NCI-H2029 treated with DMSO at 0.1 percent for 48 hours (cell line): Measurements from ENCODE around the gene PRKN.
"Not testable (repeated sequence)": the region's sequence is repeated elsewhere in the genome, so short reads cannot be mapped to it uniquely, and the experiment has no call there.

Experiments used
- DNase-seq: peaks from one replicate; lab custom pipeline; 2025; lab: John Stamatoyannopoulos, UW

PRKN gene

DNA sequence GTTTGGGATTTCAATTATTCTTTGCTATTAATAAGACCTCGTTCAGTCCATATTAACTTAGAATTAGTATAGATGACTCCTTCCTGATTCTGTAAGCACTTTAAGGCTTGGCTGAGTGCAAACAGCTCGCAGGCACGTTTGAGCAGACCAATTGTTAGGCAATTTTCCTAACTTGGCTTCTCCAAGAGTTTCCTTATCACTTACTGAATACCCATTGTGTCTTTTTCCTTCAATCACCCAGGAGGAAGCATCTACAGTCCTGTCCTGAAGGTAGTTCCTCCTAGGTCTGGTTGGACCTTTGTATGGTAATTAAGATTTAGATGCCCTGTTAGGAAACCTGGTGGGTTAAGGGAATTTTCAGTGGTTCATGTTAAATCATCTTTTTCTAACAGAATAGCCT, 1414.1 kb downstream of the PRKN start:
- DNase-seq = not testable (repeated sequence)

DNA sequence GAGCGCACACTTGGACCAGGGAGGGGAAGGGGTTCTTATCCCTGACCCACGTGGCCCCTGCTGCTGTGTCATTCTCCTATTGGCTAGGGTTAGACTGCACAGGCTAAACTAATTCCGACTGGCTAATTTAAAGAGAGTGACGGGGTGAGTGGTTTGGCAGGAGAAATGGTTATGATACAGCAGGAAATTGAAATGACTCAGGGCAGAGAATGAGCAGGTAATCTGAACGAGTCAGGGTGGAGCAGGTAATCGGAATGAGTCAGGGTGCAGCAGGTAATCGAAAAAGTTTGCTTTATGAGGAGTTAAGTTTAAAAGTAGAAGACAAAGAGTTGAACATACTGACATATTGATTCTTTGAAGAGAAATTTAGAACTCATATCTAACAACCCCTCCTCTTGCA, 1417.8 kb downstream of the PRKN start:
- not testable (repeated sequence) for DNase-seq

DNA sequence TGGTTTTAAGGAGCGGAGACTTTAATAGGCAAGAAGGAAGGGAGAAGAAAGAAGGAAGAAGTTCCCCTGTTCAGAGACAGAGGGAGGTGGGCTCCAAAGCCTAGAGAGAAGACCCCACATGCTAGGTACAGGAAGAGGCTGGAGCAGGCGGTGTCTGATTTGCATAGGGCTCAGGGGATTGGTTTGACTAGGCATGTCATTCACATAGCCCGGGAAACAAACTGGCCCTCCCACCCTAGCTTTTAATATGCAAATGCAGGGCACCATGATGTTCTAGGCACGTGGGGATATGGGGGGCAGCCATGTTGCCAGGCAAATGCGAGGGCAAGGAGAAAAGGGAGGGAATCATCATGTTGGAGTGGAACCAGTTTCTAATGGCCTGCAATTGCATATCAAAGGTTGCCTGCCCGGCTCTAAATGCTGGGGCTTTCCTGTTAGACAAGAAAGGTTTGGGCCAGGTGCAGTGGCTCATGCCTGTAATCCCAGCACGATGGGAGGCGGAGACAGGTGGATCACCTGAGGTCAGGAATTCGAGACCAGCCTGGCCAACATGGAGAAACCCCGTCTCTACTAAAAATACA, 1419.4 kb downstream of the PRKN start:
- DNase-seq = no peak

DNA sequence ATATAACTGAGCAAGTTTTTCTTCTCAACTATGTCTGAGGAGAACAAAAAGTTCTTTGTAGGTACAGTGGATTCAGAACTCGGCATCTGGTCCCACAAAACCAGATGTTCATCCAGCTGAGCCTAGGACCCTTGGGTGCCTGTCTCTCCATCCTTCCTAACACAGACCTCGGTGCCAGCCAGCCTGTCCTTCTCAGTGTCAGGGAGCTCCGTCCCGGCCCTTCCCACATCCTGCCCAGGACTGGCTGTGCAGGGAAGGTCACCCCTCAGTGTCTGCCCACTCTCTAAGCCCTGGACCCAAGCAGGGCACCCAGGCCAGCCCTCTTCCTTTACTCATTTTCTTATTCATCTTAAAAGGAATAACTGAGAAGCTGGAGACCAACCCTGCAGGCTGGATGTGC, 1421.7 kb downstream of the PRKN start:
- no peak for DNase-seq

DNA sequence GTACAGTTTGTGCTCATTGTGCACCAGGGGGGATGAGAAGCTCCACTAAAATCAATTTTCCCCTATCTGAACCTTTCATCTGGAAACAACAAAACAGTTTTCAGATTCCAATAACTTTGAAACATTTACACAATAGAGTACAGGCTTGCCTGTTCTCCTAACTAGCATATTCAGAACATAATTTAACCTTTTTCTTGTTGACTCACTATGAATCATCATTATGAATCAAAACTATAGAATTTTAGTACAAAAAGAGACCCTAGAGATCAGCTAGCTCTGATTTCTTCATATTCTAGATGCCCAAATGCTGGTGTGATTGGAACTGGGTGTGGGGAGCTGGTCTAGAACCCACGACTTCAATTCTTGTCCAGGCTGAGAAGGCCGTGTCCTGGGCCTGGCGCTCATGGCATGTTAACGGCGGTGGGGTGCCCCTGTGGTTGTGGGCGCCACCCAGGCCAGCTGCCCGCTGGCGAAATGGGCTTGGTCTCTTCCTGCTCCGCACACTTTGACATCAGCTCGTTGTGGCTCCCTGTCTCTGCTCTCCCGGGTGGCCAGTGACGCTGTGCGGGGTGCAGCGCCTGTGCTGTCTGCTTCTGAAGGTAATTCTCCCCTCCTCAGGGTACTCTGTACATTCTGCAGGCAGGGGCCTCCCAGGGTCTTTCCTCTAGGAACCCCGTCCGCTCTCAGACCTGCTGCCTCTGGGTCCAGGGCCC, 1423.8 kb downstream of the PRKN start:
- DNase-seq = no peak

DNA sequence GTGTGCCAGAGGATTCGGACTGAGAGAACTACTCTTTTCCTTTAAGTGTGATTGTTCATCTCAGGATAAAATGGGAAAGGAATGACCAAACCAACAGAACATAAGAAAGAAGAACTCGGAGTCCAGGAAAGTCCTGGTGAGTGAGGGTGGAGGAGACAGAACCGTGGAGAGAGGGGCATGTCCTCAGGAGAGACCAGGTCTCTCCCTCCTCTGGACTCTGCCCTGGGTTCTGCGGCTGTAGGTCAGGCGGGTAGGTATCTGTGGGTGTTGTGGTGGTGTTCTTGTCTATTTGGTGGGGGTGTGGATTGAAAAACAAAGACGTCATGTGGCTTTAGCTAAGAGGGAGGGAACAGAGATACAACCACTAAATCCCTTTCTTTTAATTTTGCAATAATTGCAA, 1424.6 kb downstream of the PRKN start:
- DNase-seq = no peak

DNA sequence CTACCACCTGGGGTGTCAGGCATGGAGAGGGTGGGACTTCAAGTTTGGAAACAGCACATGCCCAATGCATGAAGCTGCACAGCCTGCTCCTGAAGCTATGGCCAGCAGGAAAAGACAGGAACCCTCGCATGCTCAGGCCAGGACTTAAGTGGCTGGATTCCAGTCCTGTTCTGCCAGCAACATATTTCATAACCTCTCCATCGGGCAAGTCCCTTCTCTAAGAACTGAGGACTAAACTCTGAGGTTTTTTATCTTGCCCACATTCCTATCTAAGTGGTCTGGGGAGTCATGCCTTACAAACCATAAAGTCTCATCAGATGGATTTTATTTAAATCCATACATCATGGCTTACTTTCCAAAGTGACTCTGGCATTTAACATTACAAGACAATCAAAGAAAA, 1426.2 kb downstream of the PRKN start:
- DNase-seq = no peak

DNA sequence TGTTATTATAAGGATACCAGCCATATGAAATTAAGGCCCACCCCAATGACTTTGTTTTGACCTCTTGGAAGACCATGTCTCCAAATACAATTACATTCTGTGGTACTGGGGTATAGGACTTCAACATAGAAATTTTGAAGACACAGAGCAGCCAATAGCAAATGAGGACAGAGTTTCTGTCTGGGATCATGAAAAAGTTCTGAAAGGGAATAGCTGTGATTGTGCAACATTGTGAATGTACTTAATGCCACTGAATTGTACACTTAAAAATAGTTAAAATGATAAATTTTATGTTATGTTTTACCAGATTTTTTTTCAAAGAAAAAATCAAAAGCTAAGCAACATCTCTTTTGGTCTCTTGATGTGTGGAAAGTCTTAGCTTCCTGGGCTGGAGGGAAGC, 1426.7 kb downstream of the PRKN start:
- no peak for DNase-seq

DNA sequence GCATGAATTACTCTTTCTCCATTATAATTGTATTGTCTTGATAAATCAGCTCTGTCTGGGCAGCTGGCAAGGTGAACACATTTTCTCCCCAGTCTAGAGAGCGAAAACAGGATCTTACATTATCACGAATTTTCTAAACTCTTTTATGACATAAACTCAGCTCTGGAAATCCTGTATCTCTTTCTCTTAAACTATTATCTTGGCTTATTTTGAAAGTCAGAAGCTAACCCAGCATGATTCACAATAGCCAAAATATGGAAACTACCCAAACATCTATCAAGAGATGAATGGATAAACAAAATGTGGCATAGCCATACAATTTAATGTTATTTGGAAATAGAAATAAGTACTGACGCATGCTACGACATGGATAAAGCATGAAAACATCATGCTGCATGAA, 1427.8 kb downstream of the PRKN start:
- DNase-seq = no peak
